PC-9 (cell line): ENCODE results near the gene KIAA0513.

Source experiments
- EZH2 ChIP-seq: fragments of 200-600 bp; sonication (generic); IDR thresholded peaks from 2 replicates; pipeline ENCODE4 v1.8.0; 2017; ENCODE audit warnings: antibody characterized with exemption, low read depth
- TF ChIP-seq, protein P1 (sequence below): fragments of 200-600 bp; sonication (generic); conservative IDR thresholded peaks from 2 replicates; pipeline ENCODE4 v1.6.1; 2017; ENCODE audit warnings: mixed run types, antibody characterized with exemption, mild to moderate bottlenecking, moderate library complexity

DNA sequence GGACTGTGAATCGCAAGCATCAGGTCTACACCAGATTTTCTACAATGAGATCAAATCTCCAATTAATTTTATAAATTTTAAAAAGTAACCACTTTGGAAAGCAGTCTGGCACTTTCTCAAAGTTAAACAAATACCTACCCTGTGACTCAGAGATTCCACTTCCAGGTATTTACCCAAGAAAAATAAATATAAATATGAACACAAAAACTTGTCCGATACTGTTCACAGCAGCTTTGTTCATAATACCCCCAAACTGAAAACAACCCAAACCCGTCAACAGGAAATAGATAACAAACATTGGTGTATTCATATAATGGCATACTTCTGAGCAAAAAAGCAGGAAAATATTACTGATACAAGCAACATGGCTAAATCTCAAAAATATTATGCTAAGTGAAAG, 28.4 kb upstream of the KIAA0513 start:
- TF ChIP-seq, protein P1, sequence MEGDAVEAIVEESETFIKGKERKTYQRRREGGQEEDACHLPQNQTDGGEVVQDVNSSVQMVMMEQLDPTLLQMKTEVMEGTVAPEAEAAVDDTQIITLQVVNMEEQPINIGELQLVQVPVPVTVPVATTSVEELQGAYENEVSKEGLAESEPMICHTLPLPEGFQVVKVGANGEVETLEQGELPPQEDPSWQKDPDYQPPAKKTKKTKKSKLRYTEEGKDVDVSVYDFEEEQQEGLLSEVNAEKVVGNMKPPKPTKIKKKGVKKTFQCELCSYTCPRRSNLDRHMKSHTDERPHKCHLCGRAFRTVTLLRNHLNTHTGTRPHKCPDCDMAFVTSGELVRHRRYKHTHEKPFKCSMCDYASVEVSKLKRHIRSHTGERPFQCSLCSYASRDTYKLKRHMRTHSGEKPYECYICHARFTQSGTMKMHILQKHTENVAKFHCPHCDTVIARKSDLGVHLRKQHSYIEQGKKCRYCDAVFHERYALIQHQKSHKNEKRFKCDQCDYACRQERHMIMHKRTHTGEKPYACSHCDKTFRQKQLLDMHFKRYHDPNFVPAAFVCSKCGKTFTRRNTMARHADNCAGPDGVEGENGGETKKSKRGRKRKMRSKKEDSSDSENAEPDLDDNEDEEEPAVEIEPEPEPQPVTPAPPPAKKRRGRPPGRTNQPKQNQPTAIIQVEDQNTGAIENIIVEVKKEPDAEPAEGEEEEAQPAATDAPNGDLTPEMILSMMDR, result no peak
- TF ChIP-seq EZH2, result no peak
